ENCODE results near the gene KRTAP5-1. TPM values are rescaled to one million over a fixed set of nuclear protein-coding genes. Genes with fewer than 3 reads are reported as not detected.
"Not testable (repeated sequence)": the region's sequence is repeated elsewhere in the genome, so short reads cannot be mapped to it uniquely, and the experiment has no call there.

The KRTAP5-1 gene
- total RNA-seq, 6 experiments from 2014 or later, result not detected

- no peak for TF ChIP-seq CTCF (IDR thresholded peaks at IDR 0.05)
- peaks cover 41% of the 10 kb centered on the region for H3K27me3 Mint-ChIP-seq (ENCODE audit: insufficient read depth)
- H3K9me3 Mint-ChIP-seq, result no peaks in the 10 kb centered on the region
- H3K27ac Mint-ChIP-seq, result no peak overlapping the region
- no peaks in the 10 kb centered on the region for H3K36me3 Mint-ChIP-seq (ENCODE audit: low read depth)
- H3K4me3 Mint-ChIP-seq, result no peak overlapping the region
- no peaks in the 10 kb centered on the region for H3K4me1 Mint-ChIP-seq (ENCODE audit: low read depth)
- no peak for DNase-seq
Observed at GRCh38 chr11:1604711-1605110, 19.6 kb upstream of the KRTAP5-1 start.

GRCh38 chr11:1604181-1604580, 19.1 kb upstream of the KRTAP5-1 start:
- Mint-ChIP-seq H3K4me3 (no peak overlapping the region), H3K36me3 (ENCODE audit: low read depth) (no peaks in the 10 kb centered on the region), H3K9me3 (no peaks in the 10 kb centered on the region), H3K4me1 (ENCODE audit: low read depth) (peaks cover under 1% of the 10 kb centered on the region), H3K27ac (no peak overlapping the region), H3K27me3 (ENCODE audit: insufficient read depth) (peaks cover 41% of the 10 kb centered on the region)
- no peak for TF ChIP-seq CTCF (IDR thresholded peaks at IDR 0.05)
- DNase-seq, result no peak

GRCh38 chr11:1603629-1604028, 18.5 kb upstream of the KRTAP5-1 start:
- Mint-ChIP-seq H3K27ac (no peak overlapping the region), H3K4me3 (no peak overlapping the region), H3K27me3 (ENCODE audit: insufficient read depth) (peaks cover 38% of the 10 kb centered on the region), H3K9me3 (no peaks in the 10 kb centered on the region), H3K4me1 (ENCODE audit: low read depth) (peaks cover 6% of the 10 kb centered on the region), H3K36me3 (ENCODE audit: low read depth) (no peaks in the 10 kb centered on the region)
- no peak for TF ChIP-seq CTCF (IDR thresholded peaks at IDR 0.05)
- no peak for DNase-seq

GRCh38 chr11:1601663-1602062, 16.6 kb upstream of the KRTAP5-1 start:
- not testable (repeated sequence) for H3K9me3 Mint-ChIP-seq; DNase-seq; H3K4me1 Mint-ChIP-seq (ENCODE audit: low read depth); H3K4me3 Mint-ChIP-seq; H3K27ac Mint-ChIP-seq; H3K36me3 Mint-ChIP-seq (ENCODE audit: low read depth)
- H3K27me3 Mint-ChIP-seq (ENCODE audit: insufficient read depth), result peaks cover 36% of the 10 kb centered on the region

GRCh38 chr11:1600626-1601025, 15.5 kb upstream of the KRTAP5-1 start:
- Mint-ChIP-seq H3K27me3 (ENCODE audit: insufficient read depth) (peaks cover 38% of the 10 kb centered on the region), H3K9me3 (no peaks in the 10 kb centered on the region)

GRCh38 chr11:1598816-1599215, 13.7 kb upstream of the KRTAP5-1 start:
- peak; percentile 36 for DNase-seq
- Mint-ChIP-seq H3K27ac (no peak overlapping the region), H3K4me1 (ENCODE audit: low read depth) (peaks cover 10% of the 10 kb centered on the region)

More at GRCh38 chr11:1600626-1601025, 15.5 kb upstream of the KRTAP5-1 start:
- no peak for TF ChIP-seq CTCF (IDR thresholded peaks at IDR 0.05)
- Mint-ChIP-seq H3K36me3 (ENCODE audit: low read depth) (no peaks in the 10 kb centered on the region), H3K27ac (no peak overlapping the region), H3K4me3 (no peak overlapping the region), H3K4me1 (ENCODE audit: low read depth) (peaks cover 10% of the 10 kb centered on the region)
- no peak for DNase-seq

GRCh38 chr11:1598406-1598805, 13.3 kb upstream of the KRTAP5-1 start:
- not testable (repeated sequence) for H3K36me3 Mint-ChIP-seq (ENCODE audit: low read depth); H3K4me1 Mint-ChIP-seq (ENCODE audit: low read depth); H3K27ac Mint-ChIP-seq; DNase-seq; H3K9me3 Mint-ChIP-seq
- Mint-ChIP-seq H3K27me3 (ENCODE audit: insufficient read depth) (peaks cover 49% of the 10 kb centered on the region), H3K4me3 (0 out of 2 replicates have a peak overlapping the region, but pooled peaks have one; percentile 18)

More at GRCh38 chr11:1598816-1599215, 13.7 kb upstream of the KRTAP5-1 start:
- no peaks in the 10 kb centered on the region for H3K36me3 Mint-ChIP-seq (ENCODE audit: low read depth)
- 0 out of 2 replicates have a peak overlapping the region, but pooled peaks have one; percentile 18 for H3K4me3 Mint-ChIP-seq
- no peak for TF ChIP-seq CTCF (IDR thresholded peaks at IDR 0.05)
- peaks cover 45% of the 10 kb centered on the region for H3K27me3 Mint-ChIP-seq (ENCODE audit: insufficient read depth)
- H3K9me3 Mint-ChIP-seq, result no peaks in the 10 kb centered on the region

Data from HFFc6 (cell line).